Tibial nerve (tissue), 4 donors: ENCODE data around the gene OR10G7. TPM values are rescaled to one million over a fixed set of nuclear protein-coding genes. Genes with fewer than 3 reads are reported as not detected.

ENCODE experiments used
- DNase-seq, 2 donors: peaks; one replicate each; pipeline ENCODE4 v3.0.0-alpha.2; 2019; ENCODE audit warnings: low spot score in 2 of 2
- H3K27ac ChIP-seq, 4 donors: fragments of 200-600 bp; sonication (generic) in 3 of 4; one replicate each; pipeline ENCODE4 v1.5.1; 2017 to 2019; ENCODE audit warnings: mild to moderate bottlenecking in 1 of 4
- H3K27me3 ChIP-seq, 2 donors: fragments of 200-600 bp; sonication (generic) in 1 of 2; one replicate each; pipeline versions ENCODE4 v1.5.1 to v1.6.0; 2017 to 2019
- H3K36me3 ChIP-seq, 3 donors: fragments of 200-600 bp; sonication (generic); one replicate each; pipeline ENCODE4 v1.5.1; 2018 to 2019
- H3K4me1 ChIP-seq, 4 donors: fragments of 200-600 bp; sonication (generic) in 3 of 4; one replicate each; pipeline ENCODE4 v1.5.1; 2017 to 2019
- H3K4me3 ChIP-seq, 4 donors: fragments of 200-600 bp; sonication (generic) in 3 of 4; one replicate each; pipeline ENCODE4 v1.5.1; 2017 to 2019; ENCODE audit warnings: mild to moderate bottlenecking in 1 of 4, moderate library complexity in 1 of 4
- H3K9me3 ChIP-seq, 4 donors: fragments of 200-600 bp; sonication (generic) in 3 of 4; one replicate each; pipeline ENCODE4 v1.5.1; 2017 to 2019
- EP300 ChIP-seq, 2 donors: sonication (generic); formaldehyde crosslinking; IDR thresholded peaks; one replicate each; pipeline ENCODE4 v1.6.1; 2017; ENCODE audit warnings: antibody characterized with exemption in 2 of 2, mild to moderate bottlenecking in 1 of 2
- POLR2A ChIP-seq, 2 donors: fragments of 450-650 bp; IDR thresholded peaks; one replicate each; pipeline ENCODE4 v1.6.1; 2017; ENCODE audit warnings: antibody characterized with exemption in 2 of 2, mild to moderate bottlenecking in 2 of 2, moderate library complexity in 2 of 2
- WGBS, 2 donors: methylation state at CpG; one replicate each; pipeline ENCODE4 v1.1.5; 2018; 5-methylcytosine and 5-hydroxymethylcytosine counted together
- total RNA-seq, 4 donors: library from RNA; depleted of rRNA; stranded (reverse); fragments of >200 nt; gene quantifications; one replicate each; pipeline ENCODE4 v1.1.0, GENCODE V29; 2016
- TF ChIP-seq, protein P1 (sequence below), 5 experiments: fragments of 200-600 bp in 3 of 5; fragments of 450-650 bp in 2 of 5; sonication (generic) in 3 of 5; IDR thresholded peaks; one replicate each; pipeline ENCODE4 v1.5.1; 2016 to 2019; ENCODE audit warnings: antibody characterized with exemption in 5 of 5, mild to moderate bottlenecking in 3 of 5, moderate library complexity in 2 of 5

The OR10G7 gene, protein sequence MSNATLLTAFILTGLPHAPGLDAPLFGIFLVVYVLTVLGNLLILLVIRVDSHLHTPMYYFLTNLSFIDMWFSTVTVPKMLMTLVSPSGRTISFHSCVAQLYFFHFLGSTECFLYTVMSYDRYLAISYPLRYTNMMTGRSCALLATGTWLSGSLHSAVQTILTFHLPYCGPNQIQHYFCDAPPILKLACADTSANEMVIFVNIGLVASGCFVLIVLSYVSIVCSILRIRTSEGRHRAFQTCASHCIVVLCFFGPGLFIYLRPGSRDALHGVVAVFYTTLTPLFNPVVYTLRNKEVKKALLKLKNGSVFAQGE
- not detected for total RNA-seq

DNA sequence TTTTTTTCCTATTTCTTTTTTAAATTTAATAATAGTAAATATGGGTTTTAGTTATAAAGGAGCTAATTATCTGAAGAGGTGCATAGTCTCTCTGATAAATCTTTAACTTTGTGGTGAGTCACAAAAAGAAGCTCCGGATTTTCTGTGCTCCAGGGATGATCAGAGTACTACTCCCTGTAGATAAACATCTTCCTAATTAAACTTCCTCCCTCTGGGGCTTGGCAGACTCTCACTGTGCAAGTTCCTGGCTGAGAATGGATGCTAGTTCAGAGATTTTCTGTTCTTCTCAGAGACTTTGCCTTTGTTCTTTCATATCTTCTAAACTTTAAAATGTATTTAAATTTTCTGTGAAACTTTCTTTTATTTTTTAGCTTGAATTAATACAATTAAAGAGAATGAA lies at the start of gene OR10G7:
TSS of gene OR10G7 (minus strand) at position 72 of the 400 bp plus-strand sequence. CDS start 2,324 bp downstream, outside the sequence.
- no peak for DNase-seq
- H3K4me3 ChIP-seq: no peak within 1 kb of the TSS
- no peak within 1 kb of the TSS for H3K27ac ChIP-seq
- H3K36me3 ChIP-seq: no peaks in the 10 kb centered on the region
- TF ChIP-seq POLR2A (IDR thresholded peaks at IDR 0.05) (no peak), EP300 (IDR thresholded peaks at IDR 0.05) (no peak)
- TF ChIP-seq, protein P1, sequence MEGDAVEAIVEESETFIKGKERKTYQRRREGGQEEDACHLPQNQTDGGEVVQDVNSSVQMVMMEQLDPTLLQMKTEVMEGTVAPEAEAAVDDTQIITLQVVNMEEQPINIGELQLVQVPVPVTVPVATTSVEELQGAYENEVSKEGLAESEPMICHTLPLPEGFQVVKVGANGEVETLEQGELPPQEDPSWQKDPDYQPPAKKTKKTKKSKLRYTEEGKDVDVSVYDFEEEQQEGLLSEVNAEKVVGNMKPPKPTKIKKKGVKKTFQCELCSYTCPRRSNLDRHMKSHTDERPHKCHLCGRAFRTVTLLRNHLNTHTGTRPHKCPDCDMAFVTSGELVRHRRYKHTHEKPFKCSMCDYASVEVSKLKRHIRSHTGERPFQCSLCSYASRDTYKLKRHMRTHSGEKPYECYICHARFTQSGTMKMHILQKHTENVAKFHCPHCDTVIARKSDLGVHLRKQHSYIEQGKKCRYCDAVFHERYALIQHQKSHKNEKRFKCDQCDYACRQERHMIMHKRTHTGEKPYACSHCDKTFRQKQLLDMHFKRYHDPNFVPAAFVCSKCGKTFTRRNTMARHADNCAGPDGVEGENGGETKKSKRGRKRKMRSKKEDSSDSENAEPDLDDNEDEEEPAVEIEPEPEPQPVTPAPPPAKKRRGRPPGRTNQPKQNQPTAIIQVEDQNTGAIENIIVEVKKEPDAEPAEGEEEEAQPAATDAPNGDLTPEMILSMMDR (IDR thresholded peaks at IDR 0.05): no peak
- H3K4me1 ChIP-seq: no peaks in the 10 kb centered on the region
- H3K27me3 ChIP-seq: no peaks in the 10 kb centered on the region
- no peaks in the 10 kb centered on the region for H3K9me3 ChIP-seq
- 11 to 19% methylated on average over 1 of the region's 1 CpG for WGBS, 2 donors

DNA sequence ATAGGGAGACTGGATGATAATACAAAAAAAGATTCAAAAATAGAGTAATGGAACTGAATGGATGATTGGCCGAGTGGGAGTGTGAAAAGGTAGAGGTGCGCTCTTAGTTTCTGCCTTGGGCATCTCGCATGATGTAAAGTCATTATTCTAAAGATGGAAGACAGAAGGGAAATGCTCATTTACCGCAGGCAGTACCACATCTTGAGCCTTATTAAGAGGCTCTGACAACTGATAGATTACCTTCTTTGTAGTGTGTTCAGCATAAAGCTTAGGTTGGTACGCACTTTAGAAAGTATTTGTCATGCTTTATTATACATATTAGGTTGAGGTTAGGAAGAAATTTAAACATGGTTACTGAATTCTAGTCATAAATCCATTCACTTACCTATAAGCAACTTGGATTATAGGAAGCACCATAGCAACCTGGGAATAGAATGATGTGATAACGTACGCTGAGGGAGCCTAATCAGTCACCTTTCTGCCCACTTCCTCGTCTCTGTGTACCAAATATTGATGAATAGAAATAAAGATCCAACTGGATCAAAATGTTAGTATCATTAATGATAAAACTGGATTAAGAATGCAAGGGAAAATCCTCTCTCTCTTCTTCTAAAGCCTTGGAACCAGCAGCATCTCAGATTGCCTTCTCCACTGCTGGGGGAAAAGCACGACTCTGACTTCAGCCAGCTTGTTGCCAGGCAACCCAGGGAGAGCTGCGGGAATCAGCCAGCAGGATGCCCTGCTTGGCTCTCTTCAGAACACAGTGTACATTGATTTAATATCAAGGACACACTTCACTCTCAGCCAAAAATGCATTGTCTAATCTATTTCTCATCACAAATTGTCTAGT lies 45.1 kb upstream of the OR10G7 start:
- Histone ChIP-seq H3K36me3 (no peaks in the 10 kb centered on the region), H3K4me3 (no peak overlapping the region), H3K4me1 (no peaks in the 10 kb centered on the region), H3K27me3 (peaks cover 0 to 6% of the 10 kb centered on the region in 2 donors), H3K27ac (no peak overlapping the region), H3K9me3 (no peaks in the 10 kb centered on the region)
- TF ChIP-seq EP300 (IDR thresholded peaks at IDR 0.05) (no peak), POLR2A (IDR thresholded peaks at IDR 0.05) (no peak)
- TF ChIP-seq, protein P1 (IDR thresholded peaks at IDR 0.05): no peak
- 53 to 64% methylated on average over 10 of the region's 10 CpGs for WGBS, 2 donors
- no peak for DNase-seq

DNA sequence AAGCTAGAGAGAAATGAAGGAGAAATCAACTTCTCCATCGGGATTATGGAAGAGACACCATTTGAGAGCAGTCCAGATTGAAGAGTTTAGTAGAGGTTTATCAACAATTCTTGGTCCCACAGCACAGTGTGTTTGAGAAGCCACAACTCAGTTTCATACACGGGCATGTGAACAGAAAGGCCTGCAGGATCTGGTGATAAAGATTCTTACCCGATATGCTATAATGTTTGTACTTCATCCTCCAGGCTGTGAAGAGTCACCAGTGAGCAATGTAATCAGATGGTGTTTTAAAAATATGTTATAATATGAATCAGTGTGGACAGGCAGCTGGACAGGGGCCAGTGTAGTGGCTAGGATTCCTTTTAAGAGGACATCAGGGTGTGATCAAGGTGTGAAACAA lies 44.5 kb upstream of the OR10G7 start:
- H3K27ac ChIP-seq: no peak overlapping the region
- H3K4me3 ChIP-seq: no peak overlapping the region
- no peaks in the 10 kb centered on the region for H3K9me3 ChIP-seq
- no peaks in the 10 kb centered on the region for H3K4me1 ChIP-seq
- peaks cover 0 to 3% of the 10 kb centered on the region in 2 donors for H3K27me3 ChIP-seq
- no peaks in the 10 kb centered on the region for H3K36me3 ChIP-seq
- WGBS, 2 donors: 71 to 87% methylated on average over 3 of the region's 3 CpGs
- TF ChIP-seq POLR2A (IDR thresholded peaks at IDR 0.05) (no peak), EP300 (IDR thresholded peaks at IDR 0.05) (no peak)
- TF ChIP-seq, protein P1 (IDR thresholded peaks at IDR 0.05): no peak
- DNase-seq: no peak

DNA sequence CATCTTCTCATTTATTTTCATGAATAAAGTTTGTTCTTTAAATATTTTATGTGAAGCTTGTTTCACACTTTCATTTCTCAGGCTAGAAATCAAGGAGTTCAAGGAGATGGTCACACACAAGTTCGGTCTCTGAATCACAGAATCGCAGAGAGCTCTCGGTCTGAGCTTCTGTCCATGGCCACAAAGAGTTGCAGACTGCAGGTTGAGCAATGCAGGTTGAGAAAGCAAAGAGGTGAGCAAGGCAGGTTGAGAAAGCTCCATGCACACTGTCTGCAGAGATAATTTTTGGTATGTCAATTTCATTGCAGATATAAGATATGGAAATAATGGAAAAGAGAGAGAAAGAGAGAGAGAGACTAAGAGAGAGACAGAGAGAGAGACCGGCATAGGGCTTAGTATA lies 41.2 kb upstream of the OR10G7 start:
- Histone ChIP-seq H3K27ac (no peak overlapping the region), H3K4me3 (no peak overlapping the region), H3K36me3 (no peaks in the 10 kb centered on the region), H3K4me1 (no peaks in the 10 kb centered on the region), H3K9me3 (no peaks in the 10 kb centered on the region), H3K27me3 (no peaks in the 10 kb centered on the region)
- no peak for DNase-seq
- TF ChIP-seq, protein P1 (IDR thresholded peaks at IDR 0.05): no peak
- no peak for TF ChIP-seq EP300 (IDR thresholded peaks at IDR 0.05)
- 81 to 82% methylated on average over 4 of the region's 4 CpGs for WGBS, 2 donors

DNA sequence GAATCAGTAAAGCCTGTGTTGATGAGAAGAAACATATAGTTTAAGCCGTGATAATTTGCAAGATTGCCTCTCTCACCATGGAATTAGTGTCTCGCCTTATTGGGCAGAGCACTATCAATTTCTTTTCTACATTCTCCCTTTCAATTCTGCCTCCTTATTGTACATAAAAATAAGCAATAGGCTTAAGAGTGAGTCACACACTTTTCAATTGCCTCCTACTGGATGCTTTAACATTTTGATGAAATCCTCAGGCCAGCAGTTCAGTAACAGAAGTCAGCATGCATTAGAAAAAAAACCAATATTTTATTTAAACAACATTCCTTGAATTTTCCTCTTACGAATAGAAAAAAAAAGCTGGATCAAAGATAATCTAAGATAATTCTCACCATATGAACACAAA lies 40.4 kb upstream of the OR10G7 start:
- DNase-seq: no peak
- 65 to 69% methylated on average over 3 of the region's 3 CpGs for WGBS, 2 donors
- Histone ChIP-seq H3K36me3 (no peaks in the 10 kb centered on the region), H3K27ac (no peak overlapping the region), H3K4me3 (no peak overlapping the region), H3K4me1 (peaks cover 0 to 3% (median 0%) of the 10 kb centered on the region in 4 donors), H3K27me3 (peaks cover 0 to under 1% of the 10 kb centered on the region in 2 donors), H3K9me3 (no peaks in the 10 kb centered on the region)
- no peak for TF ChIP-seq EP300 (IDR thresholded peaks at IDR 0.05)
- no peak for TF ChIP-seq POLR2A (IDR thresholded peaks at IDR 0.05)
- TF ChIP-seq, protein P1 (IDR thresholded peaks at IDR 0.05): no peak
